SK-N-SH treated with all-trans-retinoic acid at 6 μM for 48 hours (cell line): ENCODE results near the gene BTBD8.

Experiments
- ARNTL ChIP-seq: fragments of 450-650 bp; formaldehyde crosslinking; IDR thresholded peaks from 2 replicates; pipeline ENCODE4 v1.5.0; 2020; ENCODE audit warnings: low read depth, mild to moderate bottlenecking, moderate library complexity, borderline replicate concordance
- GLIS3 ChIP-seq: fragments of 250-450 bp; sonication (Bioruptor Pico); IDR thresholded peaks from 2 replicates; pipeline ENCODE4 v1.5.0; 2020; ENCODE audit warnings: mild to moderate bottlenecking, moderate library complexity
- PPARA ChIP-seq: fragments of 250-450 bp; sonication (Bioruptor Pico); IDR thresholded peaks from 2 replicates; pipeline ENCODE4 v1.5.0; 2020; ENCODE audit warnings: mild to moderate bottlenecking, borderline replicate concordance
- RARB ChIP-seq: fragments of 250-450 bp; sonication (Bioruptor Pico); IDR thresholded peaks from 2 replicates; pipeline ENCODE4 v1.8.0; 2021; ENCODE audit warnings: mild to moderate bottlenecking, moderate library complexity
- ZFP3 ChIP-seq: fragments of 250-450 bp; sonication (Bioruptor Pico); IDR thresholded peaks from 2 replicates; pipeline ENCODE4 v1.5.0; 2020; ENCODE audit warnings: mild to moderate bottlenecking, moderate library complexity
- ZFP30 ChIP-seq: fragments of 450-650 bp; formaldehyde crosslinking; IDR thresholded peaks from 2 replicates; pipeline ENCODE4 v1.5.0; 2022; ENCODE audit warnings: mild to moderate bottlenecking, moderate library complexity
- ZNF565 ChIP-seq: fragments of 450-650 bp; formaldehyde crosslinking; conservative IDR thresholded peaks from 2 replicates; pipeline ENCODE4 v1.5.0; 2020; ENCODE audit warnings: low read depth, mild to moderate bottlenecking, moderate library complexity
- ZNF8 ChIP-seq: fragments of 450-650 bp; formaldehyde crosslinking; IDR thresholded peaks from 2 replicates; pipeline ENCODE4 v1.5.0; 2020; ENCODE audit warnings: mild to moderate bottlenecking, moderate library complexity
- TF ChIP-seq, protein P1 (sequence below): fragments of 250-450 bp; sonication (Bioruptor Pico); IDR thresholded peaks from 2 replicates; pipeline ENCODE4 v1.8.0; 2021; ENCODE audit warnings: low read depth, mild to moderate bottlenecking, moderate library complexity, borderline replicate concordance
- TF ChIP-seq, protein P2 (sequence below): fragments of 250-450 bp; sonication (Bioruptor Pico); IDR thresholded peaks from 2 replicates; pipeline ENCODE4 v1.5.1; 2020; ENCODE audit warnings: low read depth, mild to moderate bottlenecking, moderate library complexity
- TF ChIP-seq, protein P3 (sequence below): fragments of 250-450 bp; sonication (Bioruptor Pico); IDR thresholded peaks from 2 replicates; pipeline ENCODE4 v1.8.0; 2020; ENCODE audit warnings: mild to moderate bottlenecking, moderate library complexity, borderline replicate concordance

DNA sequence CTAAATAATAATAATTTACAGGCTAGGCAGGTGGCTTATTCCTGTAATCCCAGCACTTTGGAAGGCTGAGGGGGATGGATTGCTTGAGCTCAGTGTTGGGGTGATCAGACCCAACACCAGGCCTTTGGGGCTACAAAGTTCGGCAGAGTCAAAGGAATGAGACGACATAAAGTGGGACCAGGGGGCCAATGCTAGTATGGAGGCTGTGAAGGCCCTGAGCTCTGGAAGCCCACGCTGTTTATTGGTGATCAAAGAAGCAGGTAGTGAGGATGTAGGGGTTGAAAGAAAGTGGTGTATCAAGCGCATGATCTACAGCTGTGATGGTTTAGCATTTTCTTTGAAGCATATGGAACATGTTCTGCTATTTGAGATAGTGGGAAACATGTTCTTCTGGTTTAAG lies 5.6 kb downstream of the BTBD8 start:
- TF ChIP-seq, protein P1, sequence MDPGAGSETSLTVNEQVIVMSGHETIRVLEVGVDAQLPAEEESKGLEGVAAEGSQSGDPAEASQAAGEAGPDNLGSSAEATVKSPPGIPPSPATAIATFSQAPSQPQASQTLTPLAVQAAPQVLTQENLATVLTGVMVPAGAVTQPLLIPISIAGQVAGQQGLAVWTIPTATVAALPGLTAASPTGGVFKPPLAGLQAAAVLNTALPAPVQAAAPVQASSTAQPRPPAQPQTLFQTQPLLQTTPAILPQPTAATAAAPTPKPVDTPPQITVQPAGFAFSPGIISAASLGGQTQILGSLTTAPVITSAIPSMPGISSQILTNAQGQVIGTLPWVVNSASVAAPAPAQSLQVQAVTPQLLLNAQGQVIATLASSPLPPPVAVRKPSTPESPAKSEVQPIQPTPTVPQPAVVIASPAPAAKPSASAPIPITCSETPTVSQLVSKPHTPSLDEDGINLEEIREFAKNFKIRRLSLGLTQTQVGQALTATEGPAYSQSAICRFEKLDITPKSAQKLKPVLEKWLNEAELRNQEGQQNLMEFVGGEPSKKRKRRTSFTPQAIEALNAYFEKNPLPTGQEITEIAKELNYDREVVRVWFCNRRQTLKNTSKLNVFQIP (CRISPR knock-in tag) = no peak
- TF ChIP-seq ZFP30 (CRISPR knock-in tag) (no peak), ZNF8 (CRISPR knock-in tag) (no peak), ZFP3 (CRISPR knock-in tag) (no peak), GLIS3 (CRISPR knock-in tag) (no peak), ARNTL (no peak), RARB (CRISPR knock-in tag) (no peak), ZNF565 (CRISPR knock-in tag) (no peak), PPARA (CRISPR knock-in tag) (no peak)
- TF ChIP-seq, protein P2, sequence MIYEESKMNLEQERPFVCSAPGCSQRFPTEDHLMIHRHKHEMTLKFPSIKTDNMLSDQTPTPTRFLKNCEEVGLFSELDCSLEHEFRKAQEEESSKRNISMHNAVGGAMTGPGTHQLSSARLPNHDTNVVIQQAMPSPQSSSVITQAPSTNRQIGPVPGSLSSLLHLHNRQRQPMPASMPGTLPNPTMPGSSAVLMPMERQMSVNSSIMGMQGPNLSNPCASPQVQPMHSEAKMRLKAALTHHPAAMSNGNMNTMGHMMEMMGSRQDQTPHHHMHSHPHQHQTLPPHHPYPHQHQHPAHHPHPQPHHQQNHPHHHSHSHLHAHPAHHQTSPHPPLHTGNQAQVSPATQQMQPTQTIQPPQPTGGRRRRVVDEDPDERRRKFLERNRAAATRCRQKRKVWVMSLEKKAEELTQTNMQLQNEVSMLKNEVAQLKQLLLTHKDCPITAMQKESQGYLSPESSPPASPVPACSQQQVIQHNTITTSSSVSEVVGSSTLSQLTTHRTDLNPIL (CRISPR knock-in tag) = no peak
- TF ChIP-seq, protein P3, sequence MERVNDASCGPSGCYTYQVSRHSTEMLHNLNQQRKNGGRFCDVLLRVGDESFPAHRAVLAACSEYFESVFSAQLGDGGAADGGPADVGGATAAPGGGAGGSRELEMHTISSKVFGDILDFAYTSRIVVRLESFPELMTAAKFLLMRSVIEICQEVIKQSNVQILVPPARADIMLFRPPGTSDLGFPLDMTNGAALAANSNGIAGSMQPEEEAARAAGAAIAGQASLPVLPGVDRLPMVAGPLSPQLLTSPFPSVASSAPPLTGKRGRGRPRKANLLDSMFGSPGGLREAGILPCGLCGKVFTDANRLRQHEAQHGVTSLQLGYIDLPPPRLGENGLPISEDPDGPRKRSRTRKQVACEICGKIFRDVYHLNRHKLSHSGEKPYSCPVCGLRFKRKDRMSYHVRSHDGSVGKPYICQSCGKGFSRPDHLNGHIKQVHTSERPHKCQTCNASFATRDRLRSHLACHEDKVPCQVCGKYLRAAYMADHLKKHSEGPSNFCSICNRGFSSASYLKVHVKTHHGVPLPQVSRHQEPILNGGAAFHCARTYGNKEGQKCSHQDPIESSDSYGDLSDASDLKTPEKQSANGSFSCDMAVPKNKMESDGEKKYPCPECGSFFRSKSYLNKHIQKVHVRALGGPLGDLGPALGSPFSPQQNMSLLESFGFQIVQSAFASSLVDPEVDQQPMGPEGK (CRISPR knock-in tag) = no peak
